CD4-positive, alpha-beta T cell treated with Interleukin-10 for 1 hour (primary cell): ENCODE measurements around the gene HIVEP2.
"Not testable (repeated sequence)": the region's sequence is repeated elsewhere in the genome, so short reads cannot be mapped to it uniquely, and the experiment has no call there.

Experiments
- DNase-seq: peaks from one replicate; pipeline ENCODE4 v3.0.0-alpha.2; 2020

HIVEP2 gene

GRCh38 chr6:142945049-142945445 is at the start of gene HIVEP2:
Gene HIVEP2 (minus strand): TSS chr6:142945176. CDS start chr6:142774738, 170,438 bp downstream.
- DNase-seq = peak; percentile 92

- DNase-seq = no peak
Observed at GRCh38 chr6:142993977-142994376, 49.0 kb upstream of the HIVEP2 start.

GRCh38 chr6:142987490-142987889 is 42.5 kb upstream of the HIVEP2 start:
- DNase-seq = no peak

- DNase-seq = no peak
Observed at GRCh38 chr6:142985281-142985680, 40.3 kb upstream of the HIVEP2 start.

- DNase-seq = no peak
Observed at GRCh38 chr6:142984386-142984785, 39.4 kb upstream of the HIVEP2 start.

- DNase-seq = peak; percentile 20
Observed at GRCh38 chr6:142975365-142975764, 30.4 kb upstream of the HIVEP2 start.

- DNase-seq = not testable (repeated sequence)
Observed at GRCh38 chr6:142970941-142971340, 26.0 kb upstream of the HIVEP2 start.

GRCh38 chr6:142968601-142969000 is 23.6 kb upstream of the HIVEP2 start:
- no peak for DNase-seq

GRCh38 chr6:142966294-142966693 is 21.3 kb upstream of the HIVEP2 start:
- DNase-seq = no peak

GRCh38 chr6:142965164-142965563 is 20.2 kb upstream of the HIVEP2 start:
- no peak for DNase-seq

- DNase-seq = no peak
Observed at GRCh38 chr6:142960098-142960497, 15.1 kb upstream of the HIVEP2 start.

- no peak for DNase-seq
Observed at GRCh38 chr6:142958343-142958742, 13.4 kb upstream of the HIVEP2 start.

GRCh38 chr6:142956726-142957125 is 11.8 kb upstream of the HIVEP2 start:
- DNase-seq = no peak

- DNase-seq = no peak
Observed at GRCh38 chr6:142954844-142955243, 9.9 kb upstream of the HIVEP2 start.

- peak; percentile 43 for DNase-seq
Observed at GRCh38 chr6:142953373-142954273, 8.6 kb upstream of the HIVEP2 start.

- no peak for DNase-seq
Observed at GRCh38 chr6:142952614-142953013, 7.6 kb upstream of the HIVEP2 start.

- DNase-seq = no peak
Observed at GRCh38 chr6:142950291-142950690, 5.3 kb upstream of the HIVEP2 start.

- DNase-seq = no peak
Observed at GRCh38 chr6:142947714-142948480, 2.9 kb upstream of the HIVEP2 start.

- peak; percentile 91 for DNase-seq
Observed at GRCh38 chr6:142946924-142947713, 2.1 kb upstream of the HIVEP2 start.

GRCh38 chr6:142946181-142946923 is 1.4 kb upstream of the HIVEP2 start:
- DNase-seq = peak; percentile 98

GRCh38 chr6:142945446-142946180 is 637 bp upstream of the HIVEP2 start:
- peak; percentile 80 for DNase-seq
